WI38 (cell line): ENCODE results near the gene CENPP.
A peak's percentile ranks its signal among the peaks of the same experiment; 100 is the strongest.

Experiments
- H3K4me3 ChIP-seq: 2 replicates; pipeline ENCODE4 v1.5.1; 2011; ENCODE audit warnings: low read depth, mild to moderate bottlenecking, control low read depth, low read length
- TF ChIP-seq, protein P1 (sequence below): IDR thresholded peaks from 2 replicates; pipeline ENCODE4 v1.5.1; 2012; ENCODE audit warnings: low read depth, mild to moderate bottlenecking, control low read depth, low read length

The CENPP gene

DNA sequence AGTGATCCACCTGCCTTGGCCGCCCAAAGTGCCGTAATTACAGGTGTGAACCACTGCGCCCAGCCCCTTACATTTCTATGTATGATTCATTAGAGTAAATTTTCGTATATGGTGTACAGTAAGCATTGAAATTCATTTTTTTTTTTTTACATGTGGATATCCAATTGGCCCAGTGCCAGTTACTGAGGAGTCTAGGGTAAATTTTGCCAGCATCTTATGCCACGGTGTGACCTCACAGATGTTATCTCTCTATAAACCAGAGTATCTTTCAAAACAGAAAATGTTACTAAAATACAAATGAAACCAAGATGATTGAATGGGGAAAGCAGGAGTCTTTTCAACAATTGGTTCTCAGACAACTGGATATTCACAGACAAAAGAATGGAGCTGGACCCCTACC lies 279.5 kb downstream of the CENPP start:
- no peak overlapping the region for H3K4me3 ChIP-seq
- TF ChIP-seq, protein P1, sequence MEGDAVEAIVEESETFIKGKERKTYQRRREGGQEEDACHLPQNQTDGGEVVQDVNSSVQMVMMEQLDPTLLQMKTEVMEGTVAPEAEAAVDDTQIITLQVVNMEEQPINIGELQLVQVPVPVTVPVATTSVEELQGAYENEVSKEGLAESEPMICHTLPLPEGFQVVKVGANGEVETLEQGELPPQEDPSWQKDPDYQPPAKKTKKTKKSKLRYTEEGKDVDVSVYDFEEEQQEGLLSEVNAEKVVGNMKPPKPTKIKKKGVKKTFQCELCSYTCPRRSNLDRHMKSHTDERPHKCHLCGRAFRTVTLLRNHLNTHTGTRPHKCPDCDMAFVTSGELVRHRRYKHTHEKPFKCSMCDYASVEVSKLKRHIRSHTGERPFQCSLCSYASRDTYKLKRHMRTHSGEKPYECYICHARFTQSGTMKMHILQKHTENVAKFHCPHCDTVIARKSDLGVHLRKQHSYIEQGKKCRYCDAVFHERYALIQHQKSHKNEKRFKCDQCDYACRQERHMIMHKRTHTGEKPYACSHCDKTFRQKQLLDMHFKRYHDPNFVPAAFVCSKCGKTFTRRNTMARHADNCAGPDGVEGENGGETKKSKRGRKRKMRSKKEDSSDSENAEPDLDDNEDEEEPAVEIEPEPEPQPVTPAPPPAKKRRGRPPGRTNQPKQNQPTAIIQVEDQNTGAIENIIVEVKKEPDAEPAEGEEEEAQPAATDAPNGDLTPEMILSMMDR: no peak

DNA sequence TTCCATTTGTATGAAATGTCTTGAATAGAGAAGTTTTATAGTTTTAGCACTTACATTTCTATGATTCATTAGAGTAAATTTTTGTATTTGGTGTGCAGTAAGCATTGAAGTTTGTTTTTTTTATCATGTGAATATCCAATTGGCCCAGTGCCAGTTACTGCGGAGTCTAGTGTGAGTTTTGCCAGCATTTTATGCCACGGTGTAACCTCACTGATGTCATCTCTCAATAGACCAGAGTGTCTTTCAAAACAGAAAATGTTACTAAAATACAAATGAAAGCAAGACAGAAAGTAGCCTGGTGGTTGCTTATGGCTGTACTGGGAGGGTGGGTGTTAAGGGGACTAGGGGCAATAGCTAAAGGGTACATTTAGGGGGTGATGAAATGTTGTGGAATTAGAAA lies 281.3 kb downstream of the CENPP start:
- no peak overlapping the region for H3K4me3 ChIP-seq
- TF ChIP-seq, protein P1: no peak

DNA sequence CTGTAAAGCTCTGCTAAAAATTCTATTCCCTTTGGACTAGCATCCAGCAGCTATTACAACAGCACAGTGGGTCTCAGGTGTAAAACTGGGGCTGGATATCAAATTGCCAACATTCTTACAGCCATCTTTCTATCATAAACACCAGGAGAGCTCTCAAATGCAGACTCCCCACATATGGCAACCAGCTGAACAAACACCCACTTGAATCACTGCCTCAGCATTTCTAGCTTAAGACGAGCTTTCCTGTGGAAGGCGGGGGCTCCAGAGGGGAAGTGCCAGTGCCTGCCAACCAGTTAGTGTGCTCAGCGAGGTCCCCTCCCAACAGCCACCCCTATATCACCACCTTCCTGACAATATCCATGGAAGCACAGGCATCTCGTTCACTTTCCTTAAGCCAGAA lies 282.0 kb downstream of the CENPP start:
- TF ChIP-seq, protein P1: no peak
- no peak overlapping the region for H3K4me3 ChIP-seq

DNA sequence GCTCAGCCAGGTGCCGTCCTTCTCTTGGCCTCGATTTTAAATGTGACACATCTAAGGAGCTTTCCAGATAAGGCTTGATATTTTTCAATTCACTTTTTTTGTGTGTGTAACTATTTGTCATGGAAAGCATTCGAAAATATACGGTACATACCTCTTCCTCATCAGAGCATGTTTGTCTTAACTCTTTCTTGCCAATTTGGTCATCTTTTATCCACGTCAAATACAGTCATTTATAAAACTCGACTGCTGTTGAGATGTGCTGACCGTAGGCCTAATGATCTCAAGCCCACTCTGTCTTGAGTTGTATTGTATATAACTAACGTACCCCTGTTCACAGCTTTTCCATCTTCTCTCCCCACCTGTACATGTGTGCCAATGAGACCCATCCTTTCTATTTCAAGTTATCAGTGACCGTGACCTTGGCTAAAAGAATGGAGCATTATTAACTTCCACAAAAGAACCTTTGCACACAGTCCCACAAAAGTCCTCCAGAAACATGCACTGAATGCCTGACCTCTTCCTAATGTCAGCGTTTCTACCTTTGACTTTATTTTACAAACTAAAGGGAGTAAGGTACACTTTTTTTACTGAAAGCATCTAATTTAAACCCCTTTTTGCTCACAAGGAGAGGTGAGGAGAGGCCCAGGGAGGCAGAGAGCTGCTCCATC lies 282.6 kb downstream of the CENPP start:
- TF ChIP-seq, protein P1: no peak
- H3K4me3 ChIP-seq: no peak overlapping the region

DNA sequence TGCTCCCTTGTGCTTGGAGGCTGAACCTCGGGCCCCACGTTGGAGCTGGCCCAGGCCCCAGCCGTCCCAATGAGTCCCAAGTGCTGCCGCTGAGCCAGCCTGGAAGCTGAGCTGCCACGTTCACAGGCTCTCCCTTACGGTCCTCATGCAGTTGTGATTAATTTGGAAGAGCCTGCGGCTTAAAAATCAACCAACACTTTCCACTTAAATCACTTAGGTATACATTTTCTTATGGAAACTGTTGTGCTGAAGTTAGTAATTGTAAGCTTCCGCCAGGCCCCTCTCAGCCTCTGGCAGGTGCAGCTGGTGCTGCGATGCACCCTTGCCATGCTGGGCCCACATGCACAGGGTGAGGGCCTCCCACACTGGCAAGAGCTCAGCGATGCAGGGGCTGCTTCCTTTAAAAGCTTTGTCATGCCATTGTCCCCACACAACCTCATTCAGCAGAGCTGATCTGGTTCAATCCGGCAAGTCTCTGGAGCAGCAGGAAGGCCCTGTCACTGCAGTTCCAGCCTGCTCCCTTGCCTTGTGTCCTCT lies 283.2 kb downstream of the CENPP start:
- no peak overlapping the region for H3K4me3 ChIP-seq
- TF ChIP-seq, protein P1: 0 out of 2 replicates have a peak, but pooled peaks have one; percentile 2

DNA sequence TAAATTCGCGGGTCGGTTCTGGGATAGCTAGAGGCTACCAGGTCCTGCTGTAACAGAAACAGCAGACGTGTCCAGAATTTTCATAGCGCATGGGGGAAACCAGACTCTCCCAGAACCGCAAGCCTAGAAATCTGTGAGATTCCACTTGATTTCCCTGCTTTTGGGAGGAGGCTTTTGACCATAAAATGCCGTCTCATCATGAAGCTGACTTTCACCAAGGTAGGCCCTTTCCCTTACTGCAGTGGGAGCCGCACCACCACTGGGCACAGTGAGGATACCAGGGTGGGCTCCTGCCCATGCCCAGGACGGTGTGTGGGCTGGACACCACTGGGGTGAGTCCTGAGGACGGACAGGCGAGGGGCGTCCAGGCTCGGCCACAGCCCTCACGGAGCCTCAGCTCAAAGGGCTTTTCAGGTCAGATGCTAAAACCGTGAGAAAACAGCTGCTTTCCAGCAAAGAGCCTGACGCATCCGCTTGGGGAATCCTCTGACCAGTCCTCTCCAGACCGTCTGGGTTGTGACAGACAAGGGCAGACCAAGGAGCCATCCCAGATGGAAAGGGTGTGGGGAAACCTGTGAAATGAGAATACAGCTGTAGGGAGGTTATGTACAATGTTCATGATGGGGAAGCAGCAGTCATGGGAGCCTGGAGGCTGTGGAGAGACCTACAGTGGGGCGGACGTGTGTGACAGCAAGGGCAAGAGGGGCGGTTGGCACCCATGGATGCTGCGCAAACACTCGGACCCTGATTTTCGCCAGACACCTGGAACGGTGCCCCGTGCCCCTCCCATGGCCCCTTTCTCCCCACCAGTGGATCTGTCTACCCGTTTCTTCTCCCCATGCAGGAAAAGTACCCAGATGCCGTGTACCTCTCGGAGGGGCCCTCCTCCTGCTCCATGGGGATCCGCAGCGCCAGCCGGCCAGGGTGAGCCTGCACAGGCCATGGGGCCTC lies 285.0 kb downstream of the CENPP start:
- TF ChIP-seq, protein P1: no peak
- no peak overlapping the region for H3K4me3 ChIP-seq
